Karpas-422 (cell line): ENCODE measurements around the gene RYR2. TPM values are rescaled to one million over a fixed set of nuclear protein-coding genes. Genes with fewer than 3 reads are reported as not detected.

ENCODE experiments used
- DNase-seq: peaks from one replicate; pipeline ENCODE4 v3.0.0-alpha.2; 2015
- H2AFZ ChIP-seq: fragments of 200-600 bp; sonication (generic); 2 replicates; pipeline ENCODE4 v1.6.1; 2014; ENCODE audit warnings: antibody characterized with exemption, low read length, mixed read lengths
- H3K27ac ChIP-seq: fragments of 200-600 bp; sonication (generic); 2 replicates; pipeline ENCODE4 v1.5.1; 2014; ENCODE audit warnings: mild to moderate bottlenecking, low read length, moderate library complexity
- H3K27me3 ChIP-seq: fragments of 200-600 bp; sonication (generic); 2 replicates; pipeline ENCODE4 v1.6.1; 2014; ENCODE audit warnings: low read length, mixed read lengths
- H3K36me3 ChIP-seq: fragments of 200-600 bp; sonication (generic); 2 replicates; pipeline ENCODE4 v1.6.1; 2014; ENCODE audit warnings: low read length, mixed read lengths; ENCODE audit not compliant: insufficient read depth
- H3K4me1 ChIP-seq: fragments of 200-600 bp; sonication (generic); 2 replicates; pipeline ENCODE4 v1.6.1; 2014; ENCODE audit warnings: mild to moderate bottlenecking, low read length, mixed read lengths
- H3K4me2 ChIP-seq: fragments of 200-600 bp; sonication (generic); 2 replicates; pipeline ENCODE4 v1.6.1; 2014; ENCODE audit warnings: low read length, low read depth, mild to moderate bottlenecking; ENCODE audit not compliant: poor library complexity, severe bottlenecking
- H3K4me3 ChIP-seq: fragments of 200-600 bp; sonication (generic); 2 replicates; pipeline ENCODE4 v1.5.1; 2014; ENCODE audit warnings: mild to moderate bottlenecking, antibody characterized with exemption, low read length, mixed read lengths
- H3K79me2 ChIP-seq: fragments of 200-600 bp; sonication (generic); 2 replicates; pipeline ENCODE4 v1.6.1; 2014; ENCODE audit warnings: mild to moderate bottlenecking, low read length, mixed read lengths
- H3K9ac ChIP-seq: fragments of 200-600 bp; sonication (generic); 2 replicates; pipeline ENCODE4 v1.6.0; 2014; ENCODE audit warnings: low read length
- H3K9me2 ChIP-seq: fragments of 200-600 bp; sonication (generic), shearing (Covaris generic); replicated peaks from 2 replicates; pipeline ENCODE4 v1.6.0; 2014; ENCODE audit warnings: mild to moderate bottlenecking, low read length, moderate library complexity; ENCODE audit not compliant: insufficient read depth
- H3K9me3 ChIP-seq: fragments of 300-700, 200-600 bp; sonication (generic); 2 replicates; pipeline ENCODE4 v1.6.1; 2014; ENCODE audit warnings: low read length, mixed read lengths
- H4K20me1 ChIP-seq: fragments of 200-600 bp; sonication (generic); 2 replicates; pipeline ENCODE4 v1.6.1; 2014; ENCODE audit warnings: mild to moderate bottlenecking, antibody characterized with exemption, low read length, low read depth; ENCODE audit not compliant: insufficient read depth
- total RNA-seq: library from RNA; depleted of rRNA; stranded (reverse); fragments of >200 nt; shearing (Covaris generic); gene quantifications from 2 replicates; pipeline ENCODE4 v1.2.3, GENCODE V29; 2014; ENCODE audit warnings: low replicate concordance

The RYR2 gene
- total RNA-seq, 1 experiment from 2014 or later, result not detected

GRCh38 chr1:237279629-237280028 is 237.6 kb downstream of the RYR2 start:
- no peaks in the 10 kb centered on the region for H3K9me2 ChIP-seq
- H3K79me2 ChIP-seq, result no peaks in the 10 kb centered on the region
- H3K4me3 ChIP-seq, result no peak overlapping the region
- no peak overlapping the region for H3K9ac ChIP-seq
- no peaks in the 10 kb centered on the region for H4K20me1 ChIP-seq
- H2AFZ ChIP-seq, result no peak overlapping the region
- H3K4me2 ChIP-seq, result no peak overlapping the region
- H3K36me3 ChIP-seq, result no peaks in the 10 kb centered on the region
- no peak overlapping the region for H3K27ac ChIP-seq
- no peaks in the 10 kb centered on the region for H3K27me3 ChIP-seq
- no peaks in the 10 kb centered on the region for H3K9me3 ChIP-seq
- no peaks in the 10 kb centered on the region for H3K4me1 ChIP-seq
- DNase-seq, result no peak

DNA sequence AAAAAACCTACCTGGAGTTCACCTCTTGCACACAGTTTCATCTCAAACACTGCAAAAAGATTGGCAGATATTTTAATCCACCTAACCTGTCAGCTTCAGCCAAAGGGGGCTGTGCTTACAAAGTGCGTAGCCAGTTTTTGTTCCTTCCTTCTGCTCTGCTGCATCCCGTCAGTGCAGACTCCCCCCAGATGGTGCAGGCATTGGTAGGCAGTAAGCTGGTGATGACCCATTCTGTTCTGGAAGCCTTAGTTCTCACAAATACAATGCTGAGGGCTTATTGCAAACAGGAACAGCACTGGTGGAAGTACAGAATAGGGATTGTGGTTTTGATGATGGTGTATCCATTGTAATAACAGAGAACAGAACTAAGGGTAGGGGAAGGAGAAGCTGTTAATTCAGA is 239.5 kb downstream of the RYR2 start:
- Histone ChIP-seq H3K4me1 (no peaks in the 10 kb centered on the region), H4K20me1 (no peaks in the 10 kb centered on the region), H3K4me3 (no peak overlapping the region), H3K27me3 (no peaks in the 10 kb centered on the region), H3K9ac (no peak overlapping the region), H3K4me2 (no peak overlapping the region), H3K9me3 (no peaks in the 10 kb centered on the region), H3K79me2 (no peaks in the 10 kb centered on the region), H3K27ac (no peak overlapping the region), H3K9me2 (no peaks in the 10 kb centered on the region), H2AFZ (no peak overlapping the region), H3K36me3 (no peaks in the 10 kb centered on the region)
- DNase-seq, result no peak

DNA sequence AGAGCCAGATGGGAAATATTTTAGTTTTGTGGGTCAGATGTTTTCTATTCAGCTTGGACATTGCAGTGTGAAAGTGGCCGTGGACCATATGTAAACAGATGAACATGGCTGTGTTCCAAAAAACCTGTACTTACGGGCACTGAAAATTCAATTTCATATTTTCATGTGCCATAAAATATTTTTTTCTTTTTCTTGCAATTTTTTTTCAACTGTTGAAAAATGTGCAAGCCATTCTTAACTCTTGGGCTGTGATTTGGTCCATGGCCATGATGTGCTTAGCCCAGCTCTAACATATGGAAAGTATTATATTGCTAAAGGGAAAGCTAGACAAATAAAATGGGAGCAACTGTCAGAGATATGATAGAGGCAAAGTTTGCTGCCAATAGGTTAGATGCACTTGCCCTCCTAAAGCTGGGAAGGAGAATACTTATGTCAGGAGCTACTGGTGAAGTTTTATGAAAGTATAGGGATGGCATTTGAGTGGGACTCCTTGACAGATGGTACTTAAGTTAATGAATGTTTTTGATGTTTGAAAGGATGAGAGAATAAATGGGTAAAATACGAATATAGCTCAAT is 240.3 kb downstream of the RYR2 start:
- no peak for DNase-seq

DNA sequence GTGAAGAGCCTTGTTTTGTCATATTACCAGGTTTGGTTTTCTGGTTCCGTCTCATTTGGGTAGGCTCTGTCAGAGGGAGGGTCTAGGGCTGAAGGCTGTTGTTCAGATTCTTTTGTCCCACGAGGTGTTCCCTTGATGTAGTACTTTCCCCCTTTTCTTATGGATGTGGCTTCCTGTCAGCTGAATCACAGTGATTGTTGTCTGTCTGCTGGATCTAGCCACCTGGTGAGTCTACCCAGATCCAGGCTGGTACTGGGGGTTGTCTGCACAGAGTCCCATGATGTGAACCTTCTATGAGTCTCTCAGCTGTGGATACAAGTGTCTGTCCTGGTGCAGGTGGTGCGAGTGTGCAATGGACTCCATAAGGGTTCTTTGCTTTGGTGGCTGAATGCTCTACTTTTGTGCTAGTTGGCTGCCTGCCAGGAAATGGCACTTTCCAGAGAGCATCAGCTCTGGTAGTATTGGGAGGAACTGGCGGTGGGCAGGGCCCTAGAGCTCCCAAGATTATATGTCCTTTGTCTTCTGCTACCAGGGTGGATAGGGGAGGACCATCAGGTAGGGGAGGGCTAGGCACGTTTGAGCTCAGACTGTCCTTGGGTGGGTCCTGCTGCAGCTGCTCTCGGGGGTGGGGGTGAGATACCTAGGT is 246.0 kb downstream of the RYR2 start:
- H3K4me2 ChIP-seq, result no peak overlapping the region

More for the DNA sequence above, 240.3 kb downstream of the RYR2 start:
- H3K27ac ChIP-seq, result no peak overlapping the region
- H3K9ac ChIP-seq, result no peak overlapping the region
- H3K27me3 ChIP-seq, result no peaks in the 10 kb centered on the region
- no peak overlapping the region for H3K4me2 ChIP-seq
- H3K9me2 ChIP-seq, result no peaks in the 10 kb centered on the region
- H3K4me3 ChIP-seq, result no peak overlapping the region
- H3K79me2 ChIP-seq, result no peaks in the 10 kb centered on the region
- no peaks in the 10 kb centered on the region for H3K36me3 ChIP-seq
- no peaks in the 10 kb centered on the region for H3K4me1 ChIP-seq
- no peak overlapping the region for H2AFZ ChIP-seq
- H3K9me3 ChIP-seq, result no peaks in the 10 kb centered on the region
- H4K20me1 ChIP-seq, result no peaks in the 10 kb centered on the region

DNA sequence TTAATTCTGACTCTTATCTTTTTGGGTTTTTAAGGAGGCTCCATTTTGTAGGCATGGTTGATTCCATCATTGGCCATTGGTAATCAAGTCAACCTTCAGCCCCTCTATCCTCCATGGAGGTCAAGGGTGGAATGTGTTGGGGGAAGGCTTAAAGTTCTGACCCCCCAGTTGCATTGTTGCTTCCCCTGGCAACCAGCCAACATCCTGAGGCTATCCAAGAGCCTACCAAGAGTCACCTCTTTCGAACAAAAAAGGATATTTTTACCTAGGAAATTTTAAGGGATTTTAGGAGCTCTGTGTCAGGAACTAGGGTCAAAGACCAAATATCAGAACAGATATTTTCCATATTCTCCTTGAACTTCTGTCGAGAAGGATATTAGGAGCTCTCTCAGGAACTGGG is 251.8 kb downstream of the RYR2 start:
- H3K9me3 ChIP-seq, result no peaks in the 10 kb centered on the region
- no peak overlapping the region for H3K4me3 ChIP-seq
- no peak overlapping the region for H3K4me2 ChIP-seq
- no peaks in the 10 kb centered on the region for H3K9me2 ChIP-seq
- no peaks in the 10 kb centered on the region for H3K36me3 ChIP-seq
- H3K4me1 ChIP-seq, result no peaks in the 10 kb centered on the region
- DNase-seq, result no peak
- H4K20me1 ChIP-seq, result no peaks in the 10 kb centered on the region
- H3K9ac ChIP-seq, result no peak overlapping the region
- no peak overlapping the region for H2AFZ ChIP-seq
- H3K27me3 ChIP-seq, result no peaks in the 10 kb centered on the region
- no peaks in the 10 kb centered on the region for H3K79me2 ChIP-seq
- H3K27ac ChIP-seq, result no peak overlapping the region

More for the DNA sequence above, 246.0 kb downstream of the RYR2 start:
- Histone ChIP-seq H3K27ac (no peak overlapping the region), H3K4me1 (no peaks in the 10 kb centered on the region), H3K4me3 (no peak overlapping the region), H3K9ac (no peak overlapping the region), H3K27me3 (no peaks in the 10 kb centered on the region), H3K9me2 (no peaks in the 10 kb centered on the region), H3K79me2 (no peaks in the 10 kb centered on the region), H4K20me1 (no peaks in the 10 kb centered on the region), H2AFZ (no peak overlapping the region), H3K36me3 (no peaks in the 10 kb centered on the region), H3K9me3 (no peaks in the 10 kb centered on the region)
- DNase-seq, result no peak

DNA sequence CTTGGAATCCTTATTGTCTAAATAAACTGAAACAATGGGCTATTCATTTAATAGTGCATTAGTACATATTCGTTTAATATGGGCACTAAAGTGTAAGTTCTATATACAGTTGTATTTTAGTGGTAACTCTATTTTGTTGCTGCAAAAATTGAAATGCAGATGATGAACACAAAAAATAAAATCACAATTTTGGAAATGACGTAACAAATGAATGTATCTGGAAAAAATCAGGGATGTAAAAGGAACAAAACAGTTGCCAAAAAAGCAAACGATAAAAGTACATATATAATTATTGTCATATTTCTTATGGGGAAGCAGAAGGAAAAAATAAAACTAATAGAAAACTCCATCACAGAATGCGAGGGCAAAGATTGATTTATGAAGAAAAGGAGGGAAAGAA is 254.9 kb downstream of the RYR2 start:
- H3K9ac ChIP-seq, result no peak overlapping the region
- H3K27ac ChIP-seq, result no peak overlapping the region
- H2AFZ ChIP-seq, result no peak overlapping the region
- no peak overlapping the region for H3K4me3 ChIP-seq
- H3K36me3 ChIP-seq, result no peaks in the 10 kb centered on the region
- H3K27me3 ChIP-seq, result no peaks in the 10 kb centered on the region
- H3K79me2 ChIP-seq, result no peaks in the 10 kb centered on the region
- no peaks in the 10 kb centered on the region for H4K20me1 ChIP-seq
- H3K4me2 ChIP-seq, result no peak overlapping the region
- no peaks in the 10 kb centered on the region for H3K9me3 ChIP-seq
- no peak for DNase-seq
- no peaks in the 10 kb centered on the region for H3K9me2 ChIP-seq
- no peaks in the 10 kb centered on the region for H3K4me1 ChIP-seq

DNA sequence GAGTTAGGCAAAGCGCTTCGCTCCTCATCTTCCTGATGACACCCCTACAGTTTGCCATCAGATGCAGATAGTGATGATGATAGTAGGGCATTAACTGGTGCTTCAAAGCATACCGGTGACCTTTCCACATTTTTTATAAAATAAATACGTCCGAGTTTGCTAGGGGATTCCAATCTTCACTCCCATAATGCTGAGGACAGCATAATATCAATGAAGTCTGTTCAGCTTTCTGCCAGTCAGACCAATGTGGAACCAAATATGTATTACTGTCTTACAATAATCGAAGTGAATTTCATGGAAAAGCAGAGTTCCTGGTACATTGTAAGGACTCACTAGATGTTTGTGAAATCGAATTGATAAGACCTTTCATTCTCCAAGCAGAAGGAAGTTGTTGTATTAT is 258.7 kb downstream of the RYR2 start:
- DNase-seq, result no peak
- no peaks in the 10 kb centered on the region for H3K27me3 ChIP-seq
- no peaks in the 10 kb centered on the region for H3K4me1 ChIP-seq
- no peak overlapping the region for H2AFZ ChIP-seq
- no peaks in the 10 kb centered on the region for H4K20me1 ChIP-seq
- H3K79me2 ChIP-seq, result no peaks in the 10 kb centered on the region
- no peak overlapping the region for H3K4me3 ChIP-seq
- no peak overlapping the region for H3K9ac ChIP-seq
- H3K9me2 ChIP-seq, result no peaks in the 10 kb centered on the region
- no peak overlapping the region for H3K27ac ChIP-seq
- no peaks in the 10 kb centered on the region for H3K36me3 ChIP-seq
- no peak overlapping the region for H3K4me2 ChIP-seq
- H3K9me3 ChIP-seq, result no peaks in the 10 kb centered on the region

GRCh38 chr1:237303929-237304328 is 261.9 kb downstream of the RYR2 start:
- Histone ChIP-seq H3K4me3 (no peak overlapping the region), H3K27ac (no peak overlapping the region), H4K20me1 (no peaks in the 10 kb centered on the region), H3K79me2 (no peaks in the 10 kb centered on the region), H2AFZ (no peak overlapping the region), H3K27me3 (no peaks in the 10 kb centered on the region), H3K4me2 (no peak overlapping the region), H3K4me1 (no peaks in the 10 kb centered on the region), H3K9ac (no peak overlapping the region), H3K9me2 (no peaks in the 10 kb centered on the region), H3K36me3 (no peaks in the 10 kb centered on the region), H3K9me3 (no peaks in the 10 kb centered on the region)
- DNase-seq, result no peak
